Measurements from ENCODE around the gene PIP5K1C.

PIP5K1C gene

GRCh38 chr19:3618811-3619630 lies 81.2 kb downstream of the PIP5K1C start:
- Histone ChIP-seq H3K9me3 (ENCODE audit: control insufficient read depth, insufficient read depth, low read length) (no peaks in the 10 kb centered on the region), H3K27me3 (ENCODE audit: control insufficient read depth, insufficient read depth, low read length) (no peaks in the 10 kb centered on the region), H3K4me3 (ENCODE audit: low read depth, low read length) (no peak overlapping the region), H3K36me3 (ENCODE audit: control insufficient read depth, insufficient read depth, low read length) (peaks cover 14% of the 10 kb centered on the region), H3K4me1 (ENCODE audit: control insufficient read depth, insufficient read depth, low read length) (no peaks in the 10 kb centered on the region), H3K9ac (ENCODE audit: low read depth, low read length) (no peak overlapping the region)

GRCh38 chr19:3618144-3618810 lies 82.0 kb downstream of the PIP5K1C start:
- Histone ChIP-seq H3K9me3 (ENCODE audit: control insufficient read depth, insufficient read depth, low read length) (no peaks in the 10 kb centered on the region), H3K4me3 (ENCODE audit: low read depth, low read length) (no peak overlapping the region), H3K9ac (ENCODE audit: low read depth, low read length) (no peak overlapping the region), H3K27me3 (ENCODE audit: control insufficient read depth, insufficient read depth, low read length) (no peaks in the 10 kb centered on the region), H3K4me1 (ENCODE audit: control insufficient read depth, insufficient read depth, low read length) (no peaks in the 10 kb centered on the region), H3K36me3 (ENCODE audit: control insufficient read depth, insufficient read depth, low read length) (peaks cover 14% of the 10 kb centered on the region)

GRCh38 chr19:3617463-3617862 lies 82.8 kb downstream of the PIP5K1C start:
- Histone ChIP-seq H3K9me3 (ENCODE audit: control insufficient read depth, insufficient read depth, low read length) (no peaks in the 10 kb centered on the region), H3K9ac (ENCODE audit: low read depth, low read length) (no peak overlapping the region), H3K4me1 (ENCODE audit: control insufficient read depth, insufficient read depth, low read length) (no peaks in the 10 kb centered on the region), H3K27me3 (ENCODE audit: control insufficient read depth, insufficient read depth, low read length) (no peaks in the 10 kb centered on the region), H3K36me3 (ENCODE audit: control insufficient read depth, insufficient read depth, low read length) (peaks cover 17% of the 10 kb centered on the region), H3K4me3 (ENCODE audit: low read depth, low read length) (no peak overlapping the region)

- no peaks in the 10 kb centered on the region for H3K27me3 ChIP-seq (ENCODE audit: control insufficient read depth, insufficient read depth, low read length)
- H3K36me3 ChIP-seq (ENCODE audit: control insufficient read depth, insufficient read depth, low read length) = peaks cover 27% of the 10 kb centered on the region
- H3K9me3 ChIP-seq (ENCODE audit: control insufficient read depth, insufficient read depth, low read length) = no peaks in the 10 kb centered on the region
- H3K4me1 ChIP-seq (ENCODE audit: control insufficient read depth, insufficient read depth, low read length) = no peaks in the 10 kb centered on the region
- no peak overlapping the region for H3K9ac ChIP-seq (ENCODE audit: low read depth, low read length)
- no peak overlapping the region for H3K4me3 ChIP-seq (ENCODE audit: low read depth, low read length)
These were observed 84.6 kb downstream of the PIP5K1C start for GRCh38 chr19:3615524-3616135.

GRCh38 chr19:3614858-3615505 lies 85.3 kb downstream of the PIP5K1C start:
- no peak overlapping the region for H3K9ac ChIP-seq (ENCODE audit: low read depth, low read length)
- H3K4me3 ChIP-seq (ENCODE audit: low read depth, low read length) = no peak overlapping the region
- H3K27me3 ChIP-seq (ENCODE audit: control insufficient read depth, insufficient read depth, low read length) = no peaks in the 10 kb centered on the region
- H3K36me3 ChIP-seq (ENCODE audit: control insufficient read depth, insufficient read depth, low read length) = peaks cover 27% of the 10 kb centered on the region
- H3K9me3 ChIP-seq (ENCODE audit: control insufficient read depth, insufficient read depth, low read length) = no peaks in the 10 kb centered on the region
- H3K4me1 ChIP-seq (ENCODE audit: control insufficient read depth, insufficient read depth, low read length) = no peaks in the 10 kb centered on the region

GRCh38 chr19:3613818-3614661 lies 86.2 kb downstream of the PIP5K1C start:
- Histone ChIP-seq H3K27me3 (ENCODE audit: control insufficient read depth, insufficient read depth, low read length) (no peaks in the 10 kb centered on the region), H3K9ac (ENCODE audit: low read depth, low read length) (no peak overlapping the region), H3K9me3 (ENCODE audit: control insufficient read depth, insufficient read depth, low read length) (no peaks in the 10 kb centered on the region), H3K4me3 (ENCODE audit: low read depth, low read length) (no peak overlapping the region), H3K36me3 (ENCODE audit: control insufficient read depth, insufficient read depth, low read length) (peaks cover 28% of the 10 kb centered on the region), H3K4me1 (ENCODE audit: control insufficient read depth, insufficient read depth, low read length) (no peaks in the 10 kb centered on the region)

GRCh38 chr19:3612901-3613741 lies 87.1 kb downstream of the PIP5K1C start:
- no peak overlapping the region for H3K9ac ChIP-seq (ENCODE audit: low read depth, low read length)
- no peaks in the 10 kb centered on the region for H3K4me1 ChIP-seq (ENCODE audit: control insufficient read depth, insufficient read depth, low read length)
- H3K9me3 ChIP-seq (ENCODE audit: control insufficient read depth, insufficient read depth, low read length) = no peaks in the 10 kb centered on the region
- peaks cover 28% of the 10 kb centered on the region for H3K36me3 ChIP-seq (ENCODE audit: control insufficient read depth, insufficient read depth, low read length)
- H3K27me3 ChIP-seq (ENCODE audit: control insufficient read depth, insufficient read depth, low read length) = no peaks in the 10 kb centered on the region
- H3K4me3 ChIP-seq (ENCODE audit: low read depth, low read length) = no peak overlapping the region

GRCh38 chr19:3612330-3612729 lies 87.9 kb downstream of the PIP5K1C start:
- Histone ChIP-seq H3K9ac (ENCODE audit: low read depth, low read length) (no peak overlapping the region), H3K27me3 (ENCODE audit: control insufficient read depth, insufficient read depth, low read length) (no peaks in the 10 kb centered on the region), H3K4me1 (ENCODE audit: control insufficient read depth, insufficient read depth, low read length) (peaks cover 3% of the 10 kb centered on the region), H3K36me3 (ENCODE audit: control insufficient read depth, insufficient read depth, low read length) (peaks cover 25% of the 10 kb centered on the region), H3K9me3 (ENCODE audit: control insufficient read depth, insufficient read depth, low read length) (no peaks in the 10 kb centered on the region), H3K4me3 (ENCODE audit: low read depth, low read length) (no peak overlapping the region)

GRCh38 chr19:3611841-3612240 lies 88.4 kb downstream of the PIP5K1C start:
- peaks cover 23% of the 10 kb centered on the region for H3K36me3 ChIP-seq (ENCODE audit: control insufficient read depth, insufficient read depth, low read length)
- no peak overlapping the region for H3K9ac ChIP-seq (ENCODE audit: low read depth, low read length)
- H3K4me1 ChIP-seq (ENCODE audit: control insufficient read depth, insufficient read depth, low read length) = peaks cover 3% of the 10 kb centered on the region
- H3K27me3 ChIP-seq (ENCODE audit: control insufficient read depth, insufficient read depth, low read length) = no peaks in the 10 kb centered on the region
- no peak overlapping the region for H3K4me3 ChIP-seq (ENCODE audit: low read depth, low read length)
- H3K9me3 ChIP-seq (ENCODE audit: control insufficient read depth, insufficient read depth, low read length) = no peaks in the 10 kb centered on the region

GRCh38 chr19:3610745-3611717 lies 89.2 kb downstream of the PIP5K1C start:
- no peaks in the 10 kb centered on the region for H3K9me3 ChIP-seq (ENCODE audit: control insufficient read depth, insufficient read depth, low read length)
- H3K4me3 ChIP-seq (ENCODE audit: low read depth, low read length) = no peak overlapping the region
- H3K36me3 ChIP-seq (ENCODE audit: control insufficient read depth, insufficient read depth, low read length) = peaks cover 23% of the 10 kb centered on the region
- peaks cover 3% of the 10 kb centered on the region for H3K4me1 ChIP-seq (ENCODE audit: control insufficient read depth, insufficient read depth, low read length)
- H3K9ac ChIP-seq (ENCODE audit: low read depth, low read length) = no peak overlapping the region
- H3K27me3 ChIP-seq (ENCODE audit: control insufficient read depth, insufficient read depth, low read length) = no peaks in the 10 kb centered on the region
